Measurements from ENCODE around the gene KIAA0753. TPM values are rescaled to one million over a fixed set of nuclear protein-coding genes. Genes with fewer than 3 reads are reported as not detected.

Gene KIAA0753
- total RNA-seq, 2 donors from 2014 or later, result 6.9 to 13.5 TPM

GRCh38 chr17:6677158-6677831 lies 36.8 kb upstream of the KIAA0753 start:
- Histone ChIP-seq H3K36me3 (replicated peaks in 1 of 2; ENCODE audit: insufficient read depth in 1 of 2, low read depth in 2 of 2) (no peaks in the 10 kb centered on the region), H3K4me3 (no peak overlapping the region), H3K4me1 (no peaks in the 10 kb centered on the region), H3K9me3 (no peaks in the 10 kb centered on the region), H3K27me3 (no peaks in the 10 kb centered on the region), H3K27ac (no peak overlapping the region)
- TF ChIP-seq CTCF (IDR thresholded peaks at IDR 0.05) (no peak), POLR2A (IDR thresholded peaks at IDR 0.05) (no peak)
- ATAC-seq (no peak), DNase-seq (peak in 1 of 4 donors; percentile 30)
- WGBS, 2 donors, result 50 to 80% methylated on average over 9 to 16 of the region's 16 CpGs
- intact Hi-C loops (cut with DNase I), result loop anchor here (10.0 kb wide), 1 partner anchor 318 kb away; the partner anchor contains the start of gene ALOX12

GRCh38 chr17:6676802-6677157 lies 36.3 kb upstream of the KIAA0753 start:
- intact Hi-C loops (cut with DNase I), result loop anchor here (10.0 kb wide), 1 partner anchor 318 kb away; the partner anchor contains the start of gene ALOX12
- Histone ChIP-seq H3K27ac (no peak overlapping the region), H3K36me3 (replicated peaks in 1 of 2; ENCODE audit: insufficient read depth in 1 of 2, low read depth in 2 of 2) (no peaks in the 10 kb centered on the region), H3K4me1 (no peaks in the 10 kb centered on the region), H3K9me3 (no peaks in the 10 kb centered on the region), H3K4me3 (no peak overlapping the region), H3K27me3 (no peaks in the 10 kb centered on the region)
- ATAC-seq, result no peak
- DNase-seq, result no peak
- WGBS, 2 donors, result 54 to 64% methylated on average over 4 to 6 of the region's 6 CpGs
- TF ChIP-seq POLR2A (IDR thresholded peaks at IDR 0.05) (no peak), CTCF (IDR thresholded peaks at IDR 0.05) (no peak)

GRCh38 chr17:6675201-6675825 lies 34.8 kb upstream of the KIAA0753 start:
- no peaks in the 10 kb centered on the region for H3K9me3 ChIP-seq
- no peak overlapping the region for H3K4me3 ChIP-seq
- intact Hi-C loops (cut with DNase I), result loop anchor here (10.0 kb wide), 1 partner anchor 319 kb away; the partner anchor contains the start of gene ALOX12
- H3K27me3 ChIP-seq, result no peaks in the 10 kb centered on the region
- WGBS, 2 donors, result 75% methylated on average over 9 to 11 of the region's 11 CpGs
- TF ChIP-seq CTCF (IDR thresholded peaks at IDR 0.05), result no peak
- TF ChIP-seq POLR2A (IDR thresholded peaks at IDR 0.05), result no peak
- no peaks in the 10 kb centered on the region for H3K36me3 ChIP-seq (replicated peaks in 1 of 2; ENCODE audit: insufficient read depth in 1 of 2, low read depth in 2 of 2)
- DNase-seq (no peak), ATAC-seq (no peak)
- H3K4me1 ChIP-seq, result no peaks in the 10 kb centered on the region
- H3K27ac ChIP-seq, result no peak overlapping the region

- WGBS, 2 donors, result 87 to 94% methylated on average over 7 to 13 of the region's 13 CpGs
- Histone ChIP-seq H3K27me3 (no peaks in the 10 kb centered on the region), H3K9me3 (no peaks in the 10 kb centered on the region), H3K27ac (no peak overlapping the region), H3K4me3 (no peak overlapping the region), H3K36me3 (replicated peaks in 1 of 2; ENCODE audit: insufficient read depth in 1 of 2, low read depth in 2 of 2) (no peaks in the 10 kb centered on the region), H3K4me1 (no peaks in the 10 kb centered on the region)
- no peak for TF ChIP-seq CTCF (IDR thresholded peaks at IDR 0.05)
- TF ChIP-seq POLR2A (IDR thresholded peaks at IDR 0.05), result no peak
- DNase-seq (no peak), ATAC-seq (no peak)
- intact Hi-C loops (cut with DNase I), result loop anchor here (10.0 kb wide), 1 partner anchor 320 kb away; the partner anchor contains the start of gene ALOX12
Measured at GRCh38 chr17:6674586-6674985, 34.1 kb upstream of the KIAA0753 start.
